Brain microvascular endothelial cell (primary cell): ENCODE measurements around the gene TXNRD1.

Source experiments
- DNase-seq: peaks from one replicate; pipeline ENCODE4 v3.0.0-alpha.2; 2020
- H3K27ac ChIP-seq: fragments of 250-450 bp; sonication (Bioruptor Pico); 2 replicates; pipeline ENCODE4 v1.5.1; 2020; ENCODE audit warnings: mild to moderate bottlenecking, moderate library complexity
- H3K27me3 ChIP-seq: fragments of 250-450 bp; sonication (Bioruptor Pico); replicated peaks from 2 replicates; pipeline ENCODE4 v1.5.1; 2020; ENCODE audit warnings: mild to moderate bottlenecking
- H3K36me3 ChIP-seq: fragments of 250-450 bp; sonication (Bioruptor Pico); replicated peaks from 2 replicates; pipeline ENCODE4 v1.5.1; 2020; ENCODE audit warnings: mild to moderate bottlenecking
- H3K4me3 ChIP-seq: 2 replicates; pipeline ENCODE4 v1.5.1; 2011; ENCODE audit warnings: low read depth, mild to moderate bottlenecking, control low read depth, low read length, moderate library complexity
- in situ Hi-C: cut with HindIII; loops from 2 replicates; pipeline ENCODE4 v1.10.0; 2017; ENCODE audit warnings: low sequenced_read_pairs, low pct_ligation_motif_present
- TF ChIP-seq, protein P1 (sequence below): IDR thresholded peaks from 2 replicates; pipeline ENCODE4 v1.5.1; 2011; ENCODE audit warnings: low read depth, mild to moderate bottlenecking, moderate library complexity, low read length, control low read depth, inconsistent platforms; ENCODE audit errors: missing control alignments

TXNRD1 gene

DNA sequence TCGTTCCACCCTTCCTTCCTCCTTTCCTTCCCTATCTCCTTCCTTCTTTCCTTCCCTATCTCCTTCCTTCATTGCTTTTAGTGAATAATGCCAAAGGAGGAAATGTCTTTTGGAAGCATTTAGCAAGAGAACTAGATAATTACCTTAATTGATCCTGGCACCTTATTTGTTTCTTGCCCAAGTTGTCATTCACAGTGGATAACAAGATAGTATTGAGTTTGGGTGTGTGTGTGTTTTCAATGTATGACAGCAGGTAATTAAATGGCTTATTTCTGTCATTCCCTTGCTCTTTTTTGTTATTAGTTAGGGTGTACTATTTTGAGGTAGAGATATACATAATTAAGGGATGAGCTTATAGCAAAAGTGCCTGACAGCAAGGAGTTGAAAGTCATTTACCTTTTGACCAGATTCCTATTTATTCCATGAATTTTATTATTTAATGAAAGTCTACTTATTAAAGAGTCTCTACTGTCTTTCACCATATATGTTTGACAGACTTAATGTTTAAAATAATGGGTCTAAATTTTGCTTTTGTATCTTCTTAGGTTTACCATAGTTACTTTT lies 118.2 kb downstream of the TXNRD1 start:
- Histone ChIP-seq H3K4me3 (no peak overlapping the region), H3K36me3 (peaks cover 64% of the 10 kb centered on the region), H3K27ac (no peak overlapping the region), H3K27me3 (no peaks in the 10 kb centered on the region)
- no peak for DNase-seq
- TF ChIP-seq, protein P1, sequence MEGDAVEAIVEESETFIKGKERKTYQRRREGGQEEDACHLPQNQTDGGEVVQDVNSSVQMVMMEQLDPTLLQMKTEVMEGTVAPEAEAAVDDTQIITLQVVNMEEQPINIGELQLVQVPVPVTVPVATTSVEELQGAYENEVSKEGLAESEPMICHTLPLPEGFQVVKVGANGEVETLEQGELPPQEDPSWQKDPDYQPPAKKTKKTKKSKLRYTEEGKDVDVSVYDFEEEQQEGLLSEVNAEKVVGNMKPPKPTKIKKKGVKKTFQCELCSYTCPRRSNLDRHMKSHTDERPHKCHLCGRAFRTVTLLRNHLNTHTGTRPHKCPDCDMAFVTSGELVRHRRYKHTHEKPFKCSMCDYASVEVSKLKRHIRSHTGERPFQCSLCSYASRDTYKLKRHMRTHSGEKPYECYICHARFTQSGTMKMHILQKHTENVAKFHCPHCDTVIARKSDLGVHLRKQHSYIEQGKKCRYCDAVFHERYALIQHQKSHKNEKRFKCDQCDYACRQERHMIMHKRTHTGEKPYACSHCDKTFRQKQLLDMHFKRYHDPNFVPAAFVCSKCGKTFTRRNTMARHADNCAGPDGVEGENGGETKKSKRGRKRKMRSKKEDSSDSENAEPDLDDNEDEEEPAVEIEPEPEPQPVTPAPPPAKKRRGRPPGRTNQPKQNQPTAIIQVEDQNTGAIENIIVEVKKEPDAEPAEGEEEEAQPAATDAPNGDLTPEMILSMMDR: no peak
- in situ Hi-C loops: no loop called here

DNA sequence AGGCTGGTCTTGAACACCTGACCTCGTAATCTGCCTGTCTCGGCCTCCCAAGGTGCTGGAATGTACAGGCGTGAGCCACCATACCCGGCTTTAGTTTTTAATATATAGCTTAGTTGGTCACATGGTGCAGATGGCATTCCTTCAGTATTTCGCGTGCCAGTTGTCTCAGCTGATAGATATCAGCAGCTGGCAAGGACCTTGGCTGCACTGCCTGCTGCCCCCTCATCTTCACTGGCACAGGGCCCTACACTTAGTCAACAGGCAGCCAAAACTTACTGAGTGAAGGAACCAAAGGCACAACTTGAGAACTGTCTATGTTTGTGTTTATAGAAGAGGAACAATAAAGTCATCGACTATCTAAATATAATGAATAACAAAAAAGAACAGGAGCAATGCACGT lies 119.0 kb downstream of the TXNRD1 start:
- Histone ChIP-seq H3K4me3 (no peak overlapping the region), H3K27me3 (no peaks in the 10 kb centered on the region), H3K36me3 (peaks cover 67% of the 10 kb centered on the region), H3K27ac (no peak overlapping the region)
- DNase-seq: no peak
- in situ Hi-C loops: no loop called here
- TF ChIP-seq, protein P1: no peak

DNA sequence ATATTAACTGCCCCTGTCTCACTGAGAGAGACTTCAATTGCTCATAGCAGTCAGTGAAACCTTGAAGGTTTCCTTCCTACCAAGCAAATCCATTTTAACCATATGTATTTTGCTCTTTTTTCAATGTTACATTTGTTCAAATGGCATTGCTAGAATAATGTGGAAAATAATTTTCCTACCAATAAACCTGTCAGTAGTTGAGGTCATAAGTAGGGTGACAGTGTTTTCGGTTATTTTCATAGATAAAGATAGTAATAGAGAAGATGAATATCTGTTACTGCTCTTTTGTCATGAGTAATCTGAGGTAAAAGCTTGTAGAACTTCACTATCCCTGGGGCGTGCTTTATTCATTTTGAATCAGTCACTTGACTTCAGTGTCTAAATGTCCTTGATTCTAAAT lies 120.5 kb downstream of the TXNRD1 start:
- in situ Hi-C loops: no loop called here
- Histone ChIP-seq H3K27me3 (no peaks in the 10 kb centered on the region), H3K36me3 (peaks cover 69% of the 10 kb centered on the region), H3K27ac (no peak overlapping the region), H3K4me3 (no peak overlapping the region)
- TF ChIP-seq, protein P1: no peak
- DNase-seq: no peak

DNA sequence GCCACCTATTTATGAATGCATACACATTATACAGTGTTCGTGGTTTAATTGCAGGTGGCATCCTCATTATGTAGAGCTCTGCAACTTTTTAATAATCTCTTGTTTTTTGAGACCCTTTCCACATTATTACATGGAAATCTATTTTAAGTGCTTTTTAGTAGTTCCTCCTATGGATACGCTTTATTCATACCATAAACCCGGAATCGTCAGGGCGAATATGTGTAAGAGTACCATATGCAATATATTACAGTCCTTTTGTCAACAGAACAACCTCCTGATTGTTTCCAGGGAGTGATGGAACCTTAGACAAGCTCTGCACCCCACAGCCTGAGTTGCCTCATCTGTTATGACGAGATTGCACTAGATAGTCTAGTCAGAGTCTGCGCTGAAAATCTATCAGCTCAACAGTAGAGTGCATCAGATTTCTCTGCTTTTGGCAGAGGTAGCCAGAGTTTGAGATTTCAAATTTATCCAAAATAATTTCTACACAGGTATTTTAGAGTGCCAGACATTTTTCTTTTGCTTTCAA lies 121.5 kb downstream of the TXNRD1 start:
- H3K36me3 ChIP-seq: peaks cover 72% of the 10 kb centered on the region

DNA sequence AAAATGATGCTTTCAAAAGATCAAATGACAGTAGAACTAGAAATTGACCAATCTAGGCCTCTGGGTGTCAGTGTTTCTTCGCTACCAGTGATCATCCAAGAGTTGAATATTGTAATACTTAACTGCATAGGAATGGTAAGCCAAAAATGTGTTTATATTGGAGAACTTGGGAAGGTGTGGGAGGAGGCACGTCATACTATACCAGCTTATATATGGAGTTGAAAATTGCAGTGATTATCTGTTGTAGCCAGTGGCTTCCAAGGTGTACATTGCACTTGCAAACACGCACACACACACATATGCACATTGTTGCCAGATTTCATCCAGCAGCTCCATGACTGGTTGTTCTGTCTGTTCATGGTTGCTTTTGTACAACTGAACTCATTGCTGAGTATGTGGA lies 124.1 kb downstream of the TXNRD1 start:
- TF ChIP-seq, protein P1: no peak
- H3K4me3 ChIP-seq: no peak overlapping the region
- H3K27ac ChIP-seq: no peak overlapping the region
- no peak for DNase-seq
- in situ Hi-C loops: no loop called here
- peaks cover 72% of the 10 kb centered on the region for H3K36me3 ChIP-seq
- H3K27me3 ChIP-seq: no peaks in the 10 kb centered on the region

More for the DNA sequence above, 121.5 kb downstream of the TXNRD1 start:
- no peak for DNase-seq
- in situ Hi-C loops: no loop called here
- TF ChIP-seq, protein P1: no peak
- no peak overlapping the region for H3K27ac ChIP-seq
- no peak overlapping the region for H3K4me3 ChIP-seq
- no peaks in the 10 kb centered on the region for H3K27me3 ChIP-seq

DNA sequence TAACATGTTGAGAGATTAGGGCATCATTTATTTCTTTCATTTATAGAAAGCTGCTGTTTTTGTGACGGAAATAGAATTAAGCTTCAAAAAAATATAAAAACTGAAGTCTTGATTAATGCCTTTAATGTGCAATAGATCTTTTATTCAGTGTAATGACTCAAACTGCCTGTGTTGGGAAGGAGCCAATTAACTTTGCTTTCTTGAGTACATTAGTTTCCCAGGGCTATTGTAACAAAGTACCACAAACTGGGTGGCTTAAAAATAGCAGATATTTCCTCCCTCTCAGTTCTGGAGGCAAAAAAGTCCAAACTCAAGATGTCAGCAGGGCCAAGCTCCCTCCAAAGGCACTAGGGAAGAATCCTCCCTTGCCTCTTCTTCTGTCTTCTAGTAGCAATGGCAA lies 124.6 kb downstream of the TXNRD1 start:
- TF ChIP-seq, protein P1: no peak
- DNase-seq: no peak
- Histone ChIP-seq H3K27me3 (no peaks in the 10 kb centered on the region), H3K4me3 (no peak overlapping the region), H3K36me3 (peaks cover 69% of the 10 kb centered on the region), H3K27ac (no peak overlapping the region)
- in situ Hi-C loops: no loop called here
